SK-N-SH treated with all-trans-retinoic acid at 6 μM for 48 hours (cell line): ENCODE results near the gene SDE2.

Source experiments
- ATAC-seq: fragments of 200-7000 bp; cut with Tn5 transposase; 3 replicates; pipeline ENCODE4 v1.9.1; 2020; ENCODE audit warnings: mild to moderate bottlenecking, moderate library complexity
- ARNTL ChIP-seq: fragments of 450-650 bp; formaldehyde crosslinking; IDR thresholded peaks from 2 replicates; pipeline ENCODE4 v1.5.0; 2020; ENCODE audit warnings: low read depth, mild to moderate bottlenecking, moderate library complexity, borderline replicate concordance
- BACH2 ChIP-seq: fragments of 250-450 bp; sonication (Bioruptor Pico); IDR thresholded peaks from 2 replicates; pipeline ENCODE4 v1.9.0; 2021; ENCODE audit warnings: mild to moderate bottlenecking, borderline replicate concordance
- CREB5 ChIP-seq: fragments of 250-450 bp; sonication (Bioruptor Pico); IDR thresholded peaks from 2 replicates; pipeline ENCODE4 v1.5.1; 2020; ENCODE audit warnings: low read depth, mild to moderate bottlenecking, moderate library complexity
- CSDC2 ChIP-seq: fragments of 250-450 bp; sonication (Bioruptor Pico); IDR thresholded peaks from 2 replicates; pipeline ENCODE4 v1.5.0; 2020; ENCODE audit warnings: mild to moderate bottlenecking, moderate library complexity
- CSRNP3 ChIP-seq: fragments of 250-450 bp; sonication (Bioruptor Pico); IDR thresholded peaks from 2 replicates; pipeline ENCODE4 v1.5.1; 2021; ENCODE audit warnings: mild to moderate bottlenecking, moderate library complexity
- ESRRG ChIP-seq: fragments of 250-450 bp; sonication (Bioruptor Pico); IDR thresholded peaks from 2 replicates; pipeline ENCODE4 v1.6.1; 2021; ENCODE audit warnings: mild to moderate bottlenecking
- GLIS3 ChIP-seq: fragments of 250-450 bp; sonication (Bioruptor Pico); IDR thresholded peaks from 2 replicates; pipeline ENCODE4 v1.5.0; 2020; ENCODE audit warnings: mild to moderate bottlenecking, moderate library complexity
- ISL1 ChIP-seq: fragments of 250-450 bp; sonication (Bioruptor Pico); IDR thresholded peaks from 2 replicates; pipeline ENCODE4 v2.1.2; 2022; ENCODE audit warnings: mild to moderate bottlenecking, moderate library complexity
- OSR1 ChIP-seq: fragments of 250-450 bp; sonication (Bioruptor Pico); IDR thresholded peaks from 2 replicates; pipeline ENCODE4 v1.8.0; 2022; ENCODE audit warnings: moderate library complexity, mild to moderate bottlenecking, inconsistent platforms
- PATZ1 ChIP-seq: fragments of 250-450 bp; sonication (Bioruptor Pico); IDR thresholded peaks from 2 replicates; pipeline ENCODE4 v1.8.0; 2020; ENCODE audit warnings: mild to moderate bottlenecking, moderate library complexity, borderline replicate concordance
- POU6F1 ChIP-seq: fragments of 250-450 bp; sonication (Bioruptor Pico); IDR thresholded peaks from 2 replicates; pipeline ENCODE4 v1.8.0; 2021; ENCODE audit warnings: low read depth, mild to moderate bottlenecking, moderate library complexity, borderline replicate concordance
- PPARA ChIP-seq: fragments of 250-450 bp; sonication (Bioruptor Pico); IDR thresholded peaks from 2 replicates; pipeline ENCODE4 v1.5.0; 2020; ENCODE audit warnings: mild to moderate bottlenecking, borderline replicate concordance
- RARB ChIP-seq: fragments of 250-450 bp; sonication (Bioruptor Pico); IDR thresholded peaks from 2 replicates; pipeline ENCODE4 v1.8.0; 2021; ENCODE audit warnings: mild to moderate bottlenecking, moderate library complexity
- SNAI2 ChIP-seq: fragments of 250-450 bp; sonication (Bioruptor Pico); IDR thresholded peaks from 2 replicates; pipeline ENCODE4 v1.5.0; 2020; ENCODE audit warnings: mild to moderate bottlenecking, moderate library complexity
- TCF4 ChIP-seq: fragments of 250-450 bp; sonication (Bioruptor Pico); IDR thresholded peaks from 2 replicates; pipeline ENCODE4 v1.8.0; 2021; ENCODE audit warnings: mild to moderate bottlenecking, moderate library complexity, borderline replicate concordance
- TOX ChIP-seq: fragments of 250-450 bp; sonication (Bioruptor Pico); IDR thresholded peaks from 2 replicates; pipeline ENCODE4 v1.8.0; 2021; ENCODE audit warnings: mild to moderate bottlenecking, moderate library complexity, borderline replicate concordance
- TSHZ2 ChIP-seq: fragments of 250-450 bp; sonication (Bioruptor Pico); IDR thresholded peaks from 2 replicates; pipeline ENCODE4 v1.5.0; 2020; ENCODE audit warnings: mild to moderate bottlenecking, moderate library complexity
- ZC3H10 ChIP-seq: fragments of 250-450 bp; sonication (Bioruptor Pico); IDR thresholded peaks from 2 replicates; pipeline ENCODE4 v1.5.1; 2021; ENCODE audit warnings: mild to moderate bottlenecking, moderate library complexity
- ZFP3 ChIP-seq: fragments of 250-450 bp; sonication (Bioruptor Pico); IDR thresholded peaks from 2 replicates; pipeline ENCODE4 v1.5.0; 2020; ENCODE audit warnings: mild to moderate bottlenecking, moderate library complexity
- ZFP30 ChIP-seq: fragments of 450-650 bp; formaldehyde crosslinking; IDR thresholded peaks from 2 replicates; pipeline ENCODE4 v1.5.0; 2022; ENCODE audit warnings: mild to moderate bottlenecking, moderate library complexity
- ZNF565 ChIP-seq: fragments of 450-650 bp; formaldehyde crosslinking; conservative IDR thresholded peaks from 2 replicates; pipeline ENCODE4 v1.5.0; 2020; ENCODE audit warnings: low read depth, mild to moderate bottlenecking, moderate library complexity
- ZNF70 ChIP-seq: fragments of 450-650 bp; formaldehyde crosslinking; IDR thresholded peaks from 2 replicates; pipeline ENCODE4 v1.5.0; 2020; ENCODE audit warnings: mild to moderate bottlenecking, moderate library complexity
- ZNF8 ChIP-seq: fragments of 450-650 bp; formaldehyde crosslinking; IDR thresholded peaks from 2 replicates; pipeline ENCODE4 v1.5.0; 2020; ENCODE audit warnings: mild to moderate bottlenecking, moderate library complexity

Gene SDE2

GRCh38 chr1:225949041-225949440 lies 50.1 kb downstream of the SDE2 start:
- TF ChIP-seq POU6F1, result no peak
- TF ChIP-seq CSDC2 (CRISPR knock-in tag), result no peak
- no peak for TF ChIP-seq BACH2 (CRISPR knock-in tag)
- TF ChIP-seq ZNF70 (CRISPR knock-in tag), result no peak
- no peak for TF ChIP-seq ZFP3 (CRISPR knock-in tag)
- no peak for ATAC-seq

- no peak for ATAC-seq
- no peak for TF ChIP-seq CREB5 (CRISPR knock-in tag)
- TF ChIP-seq ZNF565 (CRISPR knock-in tag), result no peak
- TF ChIP-seq TSHZ2 (CRISPR knock-in tag), result no peak
- TF ChIP-seq ZC3H10, result no peak
- TF ChIP-seq PATZ1, result no peak
- no peak for TF ChIP-seq OSR1 (CRISPR knock-in tag)
- TF ChIP-seq ZNF70 (CRISPR knock-in tag), result no peak
- no peak for TF ChIP-seq ISL1 (CRISPR knock-in tag)
- no peak for TF ChIP-seq TOX (CRISPR knock-in tag)
- TF ChIP-seq RARB (CRISPR knock-in tag), result no peak
- no peak for TF ChIP-seq ZFP3 (CRISPR knock-in tag)
- no peak for TF ChIP-seq ZNF8 (CRISPR knock-in tag)
- TF ChIP-seq ARNTL (CRISPR knock-in tag), result no peak
- TF ChIP-seq ZFP30 (CRISPR knock-in tag), result no peak
- TF ChIP-seq BACH2 (CRISPR knock-in tag), result no peak
- TF ChIP-seq POU6F1, result no peak
- no peak for TF ChIP-seq GLIS3 (CRISPR knock-in tag)
These were observed 52.3 kb downstream of the SDE2 start for GRCh38 chr1:225946803-225947202.

GRCh38 chr1:225946082-225946620 lies 53.0 kb downstream of the SDE2 start:
- no peak for ATAC-seq
- no peak for TF ChIP-seq GLIS3 (CRISPR knock-in tag)
- no peak for TF ChIP-seq PPARA (CRISPR knock-in tag)
- no peak for TF ChIP-seq BACH2 (CRISPR knock-in tag)
- no peak for TF ChIP-seq OSR1 (CRISPR knock-in tag)
- no peak for TF ChIP-seq ISL1 (CRISPR knock-in tag)
- TF ChIP-seq ESRRG (CRISPR knock-in tag), result no peak
- TF ChIP-seq RARB (CRISPR knock-in tag), result no peak
- no peak for TF ChIP-seq PATZ1
- TF ChIP-seq SNAI2 (CRISPR knock-in tag), result no peak
- TF ChIP-seq ARNTL (CRISPR knock-in tag), result no peak
- no peak for TF ChIP-seq CREB5 (CRISPR knock-in tag)
- TF ChIP-seq ZNF8 (CRISPR knock-in tag), result no peak
- no peak for TF ChIP-seq TOX (CRISPR knock-in tag)
- no peak for TF ChIP-seq CSRNP3 (CRISPR knock-in tag)
- TF ChIP-seq TCF4 (CRISPR knock-in tag), result no peak
